Heart right ventricle (tissue), 16 donors: ENCODE results near the gene CD151. TPM values are rescaled to one million over a fixed set of nuclear protein-coding genes. Genes with fewer than 3 reads are reported as not detected.

Experiments used
- ATAC-seq, 8 donors: fragments of 200-7000 bp; cut with Tn5 transposase; one replicate each; pipeline ENCODE4 v1.9.1; 2020; ENCODE audit warnings: mild to moderate bottlenecking in 8 of 8, moderate library complexity in 8 of 8, moderate number of reproducible peaks in 1 of 8
- DNase-seq, 2 donors: peaks; one replicate each; pipeline ENCODE4 v3.0.0-alpha.2; 2020
- H3K27ac ChIP-seq, 10 donors: fragments of 200-600 bp; sonication (generic) in 2 of 10; one replicate each; pipeline versions ENCODE4 v1.5.0 to v1.8.0; 2020 to 2022; ENCODE audit warnings: mild to moderate bottlenecking in 3 of 10
- H3K27me3 ChIP-seq, 7 donors: fragments of 200-600 bp; one replicate each; pipeline ENCODE4 v1.8.0; 2021 to 2022; ENCODE audit warnings: mild to moderate bottlenecking in 2 of 7
- H3K36me3 ChIP-seq, 9 donors: fragments of 200-600 bp; sonication (generic) in 1 of 9; one replicate each; pipeline versions ENCODE4 v1.5.0 to v1.8.0; 2020 to 2022; ENCODE audit warnings: mild to moderate bottlenecking in 2 of 9
- H3K4me1 ChIP-seq, 9 donors: fragments of 200-600 bp; sonication (generic) in 1 of 9; one replicate each; pipeline versions ENCODE4 v1.5.0 to v1.8.0; 2020 to 2022; ENCODE audit warnings: mild to moderate bottlenecking in 4 of 9
- H3K4me3 ChIP-seq, 10 donors: fragments of 200-600 bp; sonication (generic) in 2 of 10; one replicate each; pipeline versions ENCODE4 v1.5.0 to v1.8.0; 2020 to 2022; ENCODE audit warnings: mild to moderate bottlenecking in 7 of 10, moderate library complexity in 2 of 10
- H3K9me3 ChIP-seq, 11 donors: fragments of 200-600 bp in 10 of 11; sonication (generic) in 2 of 11; one replicate each; pipeline versions ENCODE4 v1.5.0 to v1.8.0; 2013 to 2022; ENCODE audit warnings: mild to moderate bottlenecking in 2 of 11, control low read depth in 1 of 11, moderate library complexity in 1 of 11
- WGBS, 2 donors: extraction: QIAGEN DNeasy Blood & Tissue Kit; methylation state at CpG; one replicate each; pipeline ENCODE4 v1.1.7; 2013; ENCODE audit warnings: inconsistent platforms in 1 of 2; 5-methylcytosine and 5-hydroxymethylcytosine counted together
- intact Hi-C, 10 donors: fragments of 100-400 bp; cut with DNase I; formaldehyde crosslinking; loops; one replicate each; pipeline versions ENCODE4 v1.11.1 to v1.14.2; 2022
- polyA plus RNA-seq, 2 donors: library from polyadenylated mRNA; stranded (reverse); fragments of 200-250 nt; gene quantifications; one replicate each; pipeline ENCODE4 v1.2.3, GENCODE V29; 2013
- total RNA-seq, 10 donors: library from RNA; stranded (reverse); fragmentation: NEBNext Ultra II Directional in 3 of 10; extraction: Animal tissue kit (Norgen Biotek cat#: 25700) in 3 of 10; gene quantifications; one replicate each; pipeline versions ENCODE4 v1.2.1 to v1.2.4, GENCODE V29; 2021 to 2023
- TF ChIP-seq, protein P1 (sequence below), 9 donors: fragments of 200-600 bp; sonication (generic) in 2 of 9; IDR thresholded peaks; one replicate each; pipeline versions ENCODE4 v1.5.0 to v1.8.0; 2021 to 2022; ENCODE audit warnings: antibody characterized with exemption in 9 of 9, mild to moderate bottlenecking in 5 of 9, moderate library complexity in 1 of 9
- donor health status: Arrhythmogenic right ventricular cardiomyopathy.
- donor health status: ischemic (EF 13 %, LVEDD 7.1; RV severe dilation, severe dysfunction).
- donor health status: healthy with polysubstance abuse.
- donor health status: DM: no; HTN: yes; CAD: no.
- donor health status: DM: no; HTN: no; CAD: no.
- donor health status: ischemic (EF 25% LVEDD 6.9; RV normal size, moderate dysfunction).
- donor health status: ischemic (EF 25% LVEDD 5.7; RV mildly dilated, moderate dysfunction).
- donor health status: healthy.
- donor health status: DM: yes; HTN: yes; CAD: no.
- donor health status: Ischemic cardiomyopathy.
- donor health status: ischemic (EF 35%, LVEDD 5.7; RV mildly dilated, moderate dysfunction).
- donor health status: nonischemic (EF 11% LVEDD 7.7; RV severe dilation, severe dysfunction).
- donor health status: DM: yes; HTN: yes; CAD: no.
- donor health status: PGD.
- donor health status: ischemic (EF 29% LVEDD 5.4; RV normal size, mild dysfunction).
- donor health status: nonischemic (EF 23%, LVEDD 6.1; RV moderate dilation, normal function).

The CD151 gene
- total and polyA plus RNA-seq, 12 donors = 286 to 684 (median 466) TPM

DNA sequence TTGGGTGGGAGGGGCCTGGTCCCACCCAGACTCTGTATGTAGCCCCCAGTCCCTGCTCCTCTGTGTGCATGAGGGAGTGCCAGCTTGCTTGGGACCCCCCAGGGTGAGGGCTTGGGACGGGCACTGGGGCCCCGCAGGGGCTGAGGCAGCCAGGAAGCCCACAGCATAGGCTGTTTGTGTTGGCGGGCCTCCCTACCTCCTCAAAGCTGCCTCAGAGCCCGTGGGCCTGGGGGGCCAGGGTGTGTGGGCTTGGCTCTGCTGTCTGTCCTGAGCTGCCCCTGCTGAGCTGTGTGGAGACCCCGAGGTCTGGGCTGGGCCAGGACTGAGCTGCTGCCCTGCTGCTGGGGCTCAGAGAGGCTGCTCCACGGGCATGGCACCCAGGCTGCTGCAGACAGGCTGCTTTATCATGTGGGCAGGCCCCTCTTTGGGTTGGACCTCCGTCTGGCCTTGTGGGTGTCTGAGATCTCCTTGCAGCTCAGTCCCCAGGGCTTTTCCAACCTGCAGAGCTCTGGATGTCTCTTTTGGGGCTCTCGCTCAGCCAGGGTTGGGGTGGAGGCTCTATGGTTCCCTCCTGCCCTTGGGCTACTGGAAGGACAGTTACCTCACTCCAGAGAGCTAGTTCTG lies 13.2 kb downstream of the CD151 start:
- Histone ChIP-seq H3K4me1 (peaks cover 39 to 81% (median 72%) of the 10 kb centered on the region in 9 donors), H3K4me3 (no peak overlapping the region), H3K27me3 (peaks cover 0 to 28% (median 0%) of the 10 kb centered on the region in 7 donors), H3K9me3 (no peaks in the 10 kb centered on the region), H3K36me3 (peaks cover 0 to 16% (median 0%) of the 10 kb centered on the region in 9 donors), H3K27ac (peak overlapping the region in 9 of 10 donors; percentile 94 to 100 (median 98))
- TF ChIP-seq, protein P1, sequence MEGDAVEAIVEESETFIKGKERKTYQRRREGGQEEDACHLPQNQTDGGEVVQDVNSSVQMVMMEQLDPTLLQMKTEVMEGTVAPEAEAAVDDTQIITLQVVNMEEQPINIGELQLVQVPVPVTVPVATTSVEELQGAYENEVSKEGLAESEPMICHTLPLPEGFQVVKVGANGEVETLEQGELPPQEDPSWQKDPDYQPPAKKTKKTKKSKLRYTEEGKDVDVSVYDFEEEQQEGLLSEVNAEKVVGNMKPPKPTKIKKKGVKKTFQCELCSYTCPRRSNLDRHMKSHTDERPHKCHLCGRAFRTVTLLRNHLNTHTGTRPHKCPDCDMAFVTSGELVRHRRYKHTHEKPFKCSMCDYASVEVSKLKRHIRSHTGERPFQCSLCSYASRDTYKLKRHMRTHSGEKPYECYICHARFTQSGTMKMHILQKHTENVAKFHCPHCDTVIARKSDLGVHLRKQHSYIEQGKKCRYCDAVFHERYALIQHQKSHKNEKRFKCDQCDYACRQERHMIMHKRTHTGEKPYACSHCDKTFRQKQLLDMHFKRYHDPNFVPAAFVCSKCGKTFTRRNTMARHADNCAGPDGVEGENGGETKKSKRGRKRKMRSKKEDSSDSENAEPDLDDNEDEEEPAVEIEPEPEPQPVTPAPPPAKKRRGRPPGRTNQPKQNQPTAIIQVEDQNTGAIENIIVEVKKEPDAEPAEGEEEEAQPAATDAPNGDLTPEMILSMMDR (IDR thresholded peaks at IDR 0.05) = no peak
- ATAC-seq (no peak), DNase-seq (no peak)
- WGBS, 2 donors = 53 to 59% methylated on average over 8 of the region's 8 CpGs
- intact Hi-C loops = loop anchor here in 6 of 10 donors (2.0 to 5.0 kb wide), 5 partner anchors 61 to 206 kb away; partner anchors contain the start of genes AP2A2 (in 1 of the 6) and CHID1 (in 1 of the 6)

DNA sequence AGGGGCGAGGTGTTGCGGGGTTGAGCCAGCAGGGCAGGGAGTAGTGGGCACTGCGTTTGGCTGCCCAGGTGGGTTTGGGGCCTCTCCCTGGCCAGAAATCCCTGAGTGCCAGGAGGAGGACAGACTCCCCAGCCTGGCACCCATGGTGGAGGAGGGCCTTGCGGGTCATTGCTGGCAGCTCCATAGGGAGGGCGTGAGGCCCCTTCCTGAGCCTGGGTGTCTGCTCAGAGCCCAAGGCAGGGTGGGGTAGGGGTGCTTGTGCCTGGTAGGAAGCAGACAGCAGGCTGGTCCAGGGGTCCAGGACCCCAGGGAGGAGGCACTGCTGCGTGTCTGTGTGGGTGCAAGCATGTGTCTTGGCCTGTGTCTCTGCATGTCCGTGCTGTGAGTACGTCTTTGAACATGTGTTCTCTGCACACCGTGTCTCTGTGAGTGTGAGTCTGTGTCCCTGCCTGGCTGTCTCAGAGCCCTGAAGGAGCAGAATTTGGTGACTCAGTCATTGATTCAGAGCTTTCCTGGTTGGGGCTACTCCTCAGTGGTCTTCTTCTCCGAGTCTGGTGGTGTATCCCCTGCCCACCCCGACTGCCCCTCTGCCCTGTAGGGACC lies 13.8 kb downstream of the CD151 start:
- Histone ChIP-seq H3K4me3 (no peak overlapping the region), H3K36me3 (peaks cover 0 to 14% (median 0%) of the 10 kb centered on the region in 9 donors), H3K4me1 (peaks cover 35 to 79% (median 68%) of the 10 kb centered on the region in 9 donors), H3K27ac (peak overlapping the region in 7 of 10 donors; percentile 94 to 100 (median 99)), H3K9me3 (no peaks in the 10 kb centered on the region), H3K27me3 (peaks cover 0 to 28% (median 0%) of the 10 kb centered on the region in 7 donors)
- WGBS, 2 donors = 72 to 78% methylated on average over 11 of the region's 11 CpGs
- TF ChIP-seq, protein P1 (IDR thresholded peaks at IDR 0.05) = no peak
- ATAC-seq (no peak), DNase-seq (no peak)
- intact Hi-C loops = loop anchor here in 6 of 10 donors (5.0 kb wide), 4 partner anchors 61 to 206 kb away; partner anchors contain the start of genes AP2A2 (in 1 of the 6) and CHID1 (in 1 of the 6)

DNA sequence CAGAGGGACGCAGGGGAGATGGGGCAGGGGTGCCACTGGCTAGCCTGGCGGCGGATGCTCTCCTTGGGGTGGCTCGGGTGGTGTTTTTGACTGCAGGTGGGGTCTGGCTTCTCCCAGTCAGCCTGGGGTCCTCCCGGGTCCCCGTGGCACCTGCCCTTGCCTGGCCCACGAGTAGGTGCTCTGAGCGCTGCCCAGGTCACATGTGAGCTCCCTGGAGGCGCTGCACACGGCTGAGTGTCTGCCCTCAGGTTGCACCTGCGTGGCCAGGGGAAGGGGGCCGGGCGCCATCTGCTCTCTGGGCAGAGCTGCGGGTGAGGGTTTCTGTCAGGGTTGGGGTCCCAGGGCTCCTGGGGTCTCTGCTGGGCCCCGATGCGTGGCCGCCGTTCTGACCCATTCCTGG lies 15.1 kb downstream of the CD151 start:
- intact Hi-C loops = loop anchor here in 8 of 10 donors (1.0 to 5.0 kb wide), 6 partner anchors 59 to 204 kb away; partner anchors contain the start of genes AP2A2 (in 1 of the 8) and CHID1 (in 1 of the 8)
- ATAC-seq (no peak), DNase-seq (no peak)
- 82 to 85% methylated on average over 18 of the region's 18 CpGs for WGBS, 2 donors
- peaks cover 0 to 28% (median 0%) of the 10 kb centered on the region in 7 donors for H3K27me3 ChIP-seq
- TF ChIP-seq, protein P1 (IDR thresholded peaks at IDR 0.05) = no peak
- H3K9me3 ChIP-seq = no peaks in the 10 kb centered on the region
- peaks cover 0 to 14% (median 0%) of the 10 kb centered on the region in 9 donors for H3K36me3 ChIP-seq
- peaks cover 34 to 88% (median 65%) of the 10 kb centered on the region in 9 donors for H3K4me1 ChIP-seq
- H3K27ac ChIP-seq = no peak overlapping the region
- no peak overlapping the region for H3K4me3 ChIP-seq

DNA sequence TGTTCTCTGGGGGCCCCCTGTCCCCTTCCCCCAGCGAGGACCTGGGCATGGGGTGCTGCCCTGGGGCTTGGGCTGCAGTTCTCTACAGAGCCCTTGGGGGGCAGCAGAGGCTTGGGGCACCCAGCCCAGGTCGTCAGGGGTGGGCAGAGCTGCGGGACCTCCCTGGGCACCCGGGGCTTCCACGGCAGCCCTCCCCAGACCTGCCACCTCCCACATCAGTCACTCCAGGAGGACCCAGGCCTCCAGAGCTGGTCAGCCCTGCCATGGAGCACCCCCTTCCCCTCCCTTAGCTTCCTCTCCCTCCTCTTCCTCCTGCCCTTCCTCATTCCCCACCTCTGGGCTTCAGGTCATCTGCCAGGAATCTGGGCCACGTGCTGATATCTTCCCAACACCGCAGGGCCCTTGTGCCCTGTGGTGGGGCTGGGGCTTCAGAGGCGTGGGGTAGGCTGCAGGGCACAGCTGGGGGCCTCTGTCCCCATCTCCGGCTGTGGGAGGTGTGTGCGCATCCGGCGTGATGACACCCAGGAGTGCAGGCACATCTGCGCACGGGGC lies 15.7 kb downstream of the CD151 start:
- peak in 1 of 8 donors; percentile 6 for ATAC-seq
- 33 to 38% methylated on average over 13 to 14 of the region's 14 CpGs for WGBS, 2 donors
- intact Hi-C loops = loop anchor here in 8 of 10 donors (1.0 to 5.0 kb wide), 6 partner anchors 59 to 204 kb away; partner anchors contain the start of genes AP2A2 (in 1 of the 8) and CHID1 (in 1 of the 8)
- H3K27me3 ChIP-seq = peaks cover 0 to 28% (median 0%) of the 10 kb centered on the region in 7 donors
- DNase-seq = peak in 1 of 2 donors; percentile 63
- H3K4me1 ChIP-seq = peaks cover 34 to 90% (median 61%) of the 10 kb centered on the region in 9 donors
- peaks cover 0 to 14% (median 0%) of the 10 kb centered on the region in 9 donors for H3K36me3 ChIP-seq
- TF ChIP-seq, protein P1 (IDR thresholded peaks at IDR 0.05) = peak; percentile 77 to 96 (median 87)
- no peaks in the 10 kb centered on the region for H3K9me3 ChIP-seq
- H3K4me3 ChIP-seq = peak overlapping the region in 1 of 10 donors; percentile 12
- H3K27ac ChIP-seq = no peak overlapping the region
